Measurements from ENCODE around the gene SLC4A2.

Gene SLC4A2

GRCh38 chr7:151117565-151117964 lies 58.2 kb downstream of the SLC4A2 start:
- DNase-seq: no peak

GRCh38 chr7:151118108-151119054 lies 59.0 kb downstream of the SLC4A2 start:
- DNase-seq: no peak

- no peak for DNase-seq
Observed at GRCh38 chr7:151119055-151119415, 59.6 kb downstream of the SLC4A2 start.

GRCh38 chr7:151119902-151120301 lies 60.5 kb downstream of the SLC4A2 start:
- no peak for DNase-seq

GRCh38 chr7:151120896-151121295 lies 61.5 kb downstream of the SLC4A2 start:
- no peak for DNase-seq

- no peak for DNase-seq
Observed at GRCh38 chr7:151121380-151122170, 62.2 kb downstream of the SLC4A2 start.

GRCh38 chr7:151122276-151122675 lies 62.9 kb downstream of the SLC4A2 start:
- no peak for DNase-seq

- DNase-seq: no peak
Observed at GRCh38 chr7:151122796-151123157, 63.4 kb downstream of the SLC4A2 start.

GRCh38 chr7:151123158-151123821 lies 63.9 kb downstream of the SLC4A2 start:
- no peak for DNase-seq

GRCh38 chr7:151123822-151124464 lies 64.6 kb downstream of the SLC4A2 start:
- peak; percentile 84 for DNase-seq

- DNase-seq: no peak
Observed at GRCh38 chr7:151124481-151124880, 65.1 kb downstream of the SLC4A2 start.

- DNase-seq: no peak
Observed at GRCh38 chr7:151124899-151125399, 65.6 kb downstream of the SLC4A2 start.

GRCh38 chr7:151125470-151125845 lies 66.1 kb downstream of the SLC4A2 start:
- peak; percentile 67 for DNase-seq

GRCh38 chr7:151125846-151126481 lies 66.6 kb downstream of the SLC4A2 start:
- no peak for DNase-seq
